Tongue (tissue), 2 donors: ENCODE measurements around the gene IGFBP4. TPM values are rescaled to one million over a fixed set of nuclear protein-coding genes. Genes with fewer than 3 reads are reported as not detected.

Experiments
- DNase-seq: peaks from one replicate; pipeline ENCODE4 v3.0.0-alpha.2; 2015
- total RNA-seq: library from RNA; depleted of rRNA; stranded (reverse); fragments of >200 nt; gene quantifications from one replicate; pipeline ENCODE4 v1.2.3, GENCODE V29; 2014

Gene IGFBP4
- total RNA-seq, 1 donor from 2014 or later, result 205 TPM

- no peak for DNase-seq
Observed at GRCh38 chr17:40456396-40456951, 13.2 kb downstream of the IGFBP4 start.

- no peak for DNase-seq
Observed at GRCh38 chr17:40457369-40457768, 14.1 kb downstream of the IGFBP4 start.

- DNase-seq, result peak; percentile 86
Observed at GRCh38 chr17:40457964-40458791, 14.9 kb downstream of the IGFBP4 start.

GRCh38 chr17:40458851-40459482 lies 15.7 kb downstream of the IGFBP4 start:
- DNase-seq, result no peak

GRCh38 chr17:40459636-40460603 lies 16.7 kb downstream of the IGFBP4 start:
- no peak for DNase-seq

- DNase-seq, result peak; percentile 58
Observed at GRCh38 chr17:40460604-40460967, 17.3 kb downstream of the IGFBP4 start.

- DNase-seq, result peak; percentile 75
Observed at GRCh38 chr17:40460968-40461731, 17.9 kb downstream of the IGFBP4 start.

GRCh38 chr17:40461732-40462342 lies 18.6 kb downstream of the IGFBP4 start:
- DNase-seq, result peak; percentile 74

- DNase-seq, result peak; percentile 71
Observed at GRCh38 chr17:40462343-40463121, 19.3 kb downstream of the IGFBP4 start.

- no peak for DNase-seq
Observed at GRCh38 chr17:40463122-40463550, 19.9 kb downstream of the IGFBP4 start.

GRCh38 chr17:40464392-40464855 lies 21.2 kb downstream of the IGFBP4 start:
- DNase-seq, result no peak

GRCh38 chr17:40466298-40466971 lies 23.2 kb downstream of the IGFBP4 start:
- DNase-seq, result no peak

- no peak for DNase-seq
Observed at GRCh38 chr17:40467281-40467867, 24.1 kb downstream of the IGFBP4 start.

GRCh38 chr17:40468560-40468959 lies 25.3 kb downstream of the IGFBP4 start:
- DNase-seq, result no peak

GRCh38 chr17:40469805-40470675 lies 26.8 kb downstream of the IGFBP4 start:
- DNase-seq, result no peak

GRCh38 chr17:40470932-40471828 lies 27.9 kb downstream of the IGFBP4 start:
- DNase-seq, result peak; percentile 42
